ENCODE data around the gene IRS2.
"Not testable (repeated sequence)": the region's sequence is repeated elsewhere in the genome, so short reads cannot be mapped to it uniquely, and the experiment has no call there.

Gene IRS2

DNA sequence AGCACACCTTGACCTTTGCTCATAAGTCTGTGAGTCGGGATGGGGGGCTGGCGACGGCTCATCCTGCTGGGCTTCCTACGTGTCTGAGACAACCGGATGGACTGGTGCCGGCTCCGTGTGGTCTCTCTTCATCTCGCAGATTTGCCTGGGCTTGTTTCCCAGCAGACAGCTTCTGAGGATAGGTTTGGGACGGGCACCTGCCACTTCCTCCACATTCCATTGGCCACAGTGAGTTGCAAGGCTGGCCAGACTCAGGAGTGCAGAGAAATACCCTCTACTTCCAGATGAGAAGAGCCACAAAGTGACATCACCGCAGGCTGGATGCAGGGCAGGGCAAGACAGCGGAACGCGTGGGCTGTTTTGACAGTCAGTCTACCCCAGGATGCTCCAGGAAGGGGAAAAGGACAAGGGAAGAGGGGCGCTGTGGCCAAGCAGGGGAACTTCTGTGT lies 48.1 kb downstream of the IRS2 start:
- H3K4me3 ChIP-seq (ENCODE audit: control insufficient read depth, low read depth, low read length): no peak overlapping the region
- TF ChIP-seq, protein P1, sequence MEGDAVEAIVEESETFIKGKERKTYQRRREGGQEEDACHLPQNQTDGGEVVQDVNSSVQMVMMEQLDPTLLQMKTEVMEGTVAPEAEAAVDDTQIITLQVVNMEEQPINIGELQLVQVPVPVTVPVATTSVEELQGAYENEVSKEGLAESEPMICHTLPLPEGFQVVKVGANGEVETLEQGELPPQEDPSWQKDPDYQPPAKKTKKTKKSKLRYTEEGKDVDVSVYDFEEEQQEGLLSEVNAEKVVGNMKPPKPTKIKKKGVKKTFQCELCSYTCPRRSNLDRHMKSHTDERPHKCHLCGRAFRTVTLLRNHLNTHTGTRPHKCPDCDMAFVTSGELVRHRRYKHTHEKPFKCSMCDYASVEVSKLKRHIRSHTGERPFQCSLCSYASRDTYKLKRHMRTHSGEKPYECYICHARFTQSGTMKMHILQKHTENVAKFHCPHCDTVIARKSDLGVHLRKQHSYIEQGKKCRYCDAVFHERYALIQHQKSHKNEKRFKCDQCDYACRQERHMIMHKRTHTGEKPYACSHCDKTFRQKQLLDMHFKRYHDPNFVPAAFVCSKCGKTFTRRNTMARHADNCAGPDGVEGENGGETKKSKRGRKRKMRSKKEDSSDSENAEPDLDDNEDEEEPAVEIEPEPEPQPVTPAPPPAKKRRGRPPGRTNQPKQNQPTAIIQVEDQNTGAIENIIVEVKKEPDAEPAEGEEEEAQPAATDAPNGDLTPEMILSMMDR (IDR thresholded peaks at IDR 0.05; ENCODE audit: control insufficient read depth, insufficient read depth, low read depth, low read length, missing control alignments): no peak
- no peak for DNase-seq (ENCODE audit: low read depth)

DNA sequence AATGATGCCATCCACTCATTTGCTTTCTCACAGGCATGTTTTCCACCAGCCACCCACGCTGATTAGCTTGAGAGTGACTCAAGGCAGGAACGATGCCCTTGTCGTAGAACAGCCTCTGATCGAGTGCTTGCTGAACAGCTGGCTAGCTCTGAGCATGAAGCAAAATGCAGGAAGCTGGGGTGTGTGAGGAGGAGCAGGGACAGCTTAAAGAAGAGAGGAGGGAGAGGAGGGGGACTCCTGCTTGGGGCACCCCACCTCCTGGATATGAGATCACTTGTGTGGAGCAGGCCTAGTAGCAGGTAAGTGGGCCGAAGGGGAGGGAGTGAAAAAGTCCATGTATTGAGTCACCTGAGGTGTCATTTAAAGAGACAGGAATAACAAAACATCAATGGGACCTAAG lies 48.8 kb downstream of the IRS2 start:
- no peak overlapping the region for H3K4me3 ChIP-seq (ENCODE audit: control insufficient read depth, low read depth, low read length)
- no peak for DNase-seq (ENCODE audit: low read depth)
- TF ChIP-seq, protein P1 (IDR thresholded peaks at IDR 0.05; ENCODE audit: control insufficient read depth, insufficient read depth, low read depth, low read length, missing control alignments): no peak

DNA sequence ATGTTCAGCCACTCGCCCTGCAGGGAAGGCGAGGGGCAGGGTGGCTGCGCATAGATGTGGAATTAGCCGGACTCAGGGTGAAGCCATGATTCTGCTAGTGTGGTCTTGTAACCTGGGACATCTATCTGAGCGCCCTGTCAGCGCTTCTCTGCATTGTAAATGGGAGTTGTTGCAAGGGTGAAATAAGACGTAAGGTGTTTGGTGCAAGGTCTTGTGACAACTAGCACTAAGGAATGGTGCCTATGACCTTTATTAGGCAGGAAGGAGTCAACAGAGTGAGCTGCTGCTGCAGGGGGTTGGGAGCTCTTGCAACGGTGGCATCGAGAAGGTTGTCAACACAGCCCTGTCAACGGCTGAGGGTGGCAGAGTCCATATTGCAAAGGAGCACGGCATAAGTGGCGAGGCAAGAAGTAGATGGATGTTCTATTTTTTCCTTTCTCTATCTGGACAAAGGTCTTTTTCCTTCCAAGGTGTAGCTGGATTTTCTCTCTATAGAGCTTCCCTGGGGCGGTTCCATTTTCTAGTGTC lies 49.3 kb downstream of the IRS2 start:
- no peak overlapping the region for H3K4me3 ChIP-seq (ENCODE audit: control insufficient read depth, low read depth, low read length)
- TF ChIP-seq, protein P1 (IDR thresholded peaks at IDR 0.05; ENCODE audit: control insufficient read depth, insufficient read depth, low read depth, low read length, missing control alignments): no peak
- DNase-seq (ENCODE audit: low read depth): no peak

DNA sequence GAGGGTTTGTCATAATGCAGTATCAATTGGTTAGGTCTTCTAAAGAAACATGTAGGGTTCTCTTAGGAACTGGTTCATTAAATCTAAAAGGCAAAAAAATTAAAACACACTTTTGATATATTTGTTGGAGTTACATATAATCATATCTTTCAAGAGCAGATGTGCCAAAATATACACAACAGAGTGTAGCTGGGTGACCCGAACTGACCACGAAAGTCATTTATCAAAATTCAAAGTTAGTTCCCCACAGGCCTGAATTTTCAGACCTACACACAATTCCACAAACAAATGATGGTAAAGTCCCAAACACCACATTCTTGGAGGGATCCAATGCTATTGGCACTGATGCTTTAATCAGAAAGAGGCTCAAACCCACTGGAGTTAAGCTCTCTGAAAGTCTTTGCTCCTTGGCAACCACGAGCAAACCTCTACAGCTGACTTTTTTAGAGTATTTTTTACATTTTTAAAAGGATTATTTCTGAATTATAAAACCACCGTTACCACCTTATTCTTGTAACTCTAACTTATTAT lies 50.9 kb downstream of the IRS2 start:
- no peak overlapping the region for H3K4me3 ChIP-seq (ENCODE audit: control insufficient read depth, low read depth, low read length)
- no peak for DNase-seq (ENCODE audit: low read depth)
- TF ChIP-seq, protein P1 (IDR thresholded peaks at IDR 0.05; ENCODE audit: control insufficient read depth, insufficient read depth, low read depth, low read length, missing control alignments): no peak

DNA sequence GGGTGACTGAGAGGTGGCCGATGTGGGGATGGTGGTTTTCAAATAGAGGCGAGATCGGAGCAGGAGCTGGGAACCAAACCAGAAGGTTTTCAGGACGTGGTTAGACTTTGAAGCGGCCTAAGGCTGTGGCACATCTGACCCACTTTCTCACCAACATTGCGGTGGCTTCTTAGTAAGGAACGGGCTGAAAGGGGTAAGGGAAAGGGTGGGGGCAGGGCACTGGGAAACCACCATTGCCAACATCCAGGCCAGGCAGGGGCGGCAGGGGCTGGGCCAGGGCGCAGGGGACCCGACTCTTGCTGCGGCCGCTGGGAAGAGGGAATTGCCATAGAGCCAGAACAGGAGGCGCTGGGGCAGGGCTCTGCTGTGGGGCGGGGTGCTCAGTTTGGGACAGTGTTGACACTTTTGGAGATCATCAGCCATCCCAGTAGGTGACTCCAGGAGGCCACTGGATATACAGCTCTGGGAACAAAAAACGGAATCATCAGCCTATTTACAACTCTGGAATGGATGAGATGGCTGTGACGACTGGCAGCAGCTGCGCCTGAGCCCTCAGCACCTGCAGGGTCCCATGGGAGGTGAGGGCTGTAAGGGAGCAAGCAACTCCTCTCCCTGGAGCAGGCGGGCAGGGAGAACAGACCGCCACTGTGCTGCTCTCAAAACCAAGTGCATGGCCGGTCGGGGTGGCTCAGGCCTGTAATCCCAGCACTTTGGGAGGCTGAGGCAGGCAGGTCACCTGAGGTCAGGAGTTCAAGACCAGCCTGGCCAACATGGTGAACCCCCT lies 52.2 kb downstream of the IRS2 start:
- H3K4me3 ChIP-seq (ENCODE audit: control insufficient read depth, low read depth, low read length): no peak overlapping the region

DNA sequence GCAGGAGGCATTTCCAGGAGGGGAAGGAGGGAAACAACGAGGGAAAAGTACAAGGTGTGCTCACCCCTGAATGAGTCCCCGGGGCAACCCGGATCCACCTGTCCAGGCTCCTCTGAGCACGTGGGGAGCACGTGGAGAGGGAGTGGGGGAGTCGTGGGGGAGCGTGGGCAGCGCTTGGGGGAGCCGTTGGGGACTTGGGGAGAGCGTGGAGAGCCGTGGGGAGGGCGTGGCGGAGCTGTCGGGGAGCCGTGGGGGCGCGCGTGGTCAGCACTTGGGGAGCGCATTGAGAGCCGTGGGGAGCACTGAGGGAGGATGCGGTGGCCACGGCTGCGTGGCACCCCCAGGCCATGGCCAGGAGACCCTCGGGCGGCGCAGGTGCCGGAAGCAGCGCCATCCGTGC lies 52.8 kb downstream of the IRS2 start:
- TF ChIP-seq, protein P1 (IDR thresholded peaks at IDR 0.05; ENCODE audit: control insufficient read depth, insufficient read depth, low read depth, low read length, missing control alignments): no peak
- H3K4me3 ChIP-seq (ENCODE audit: control insufficient read depth, low read depth, low read length): no peak overlapping the region
- no peak for DNase-seq (ENCODE audit: low read depth)

More for the DNA sequence above, 52.2 kb downstream of the IRS2 start:
- TF ChIP-seq, protein P1 (IDR thresholded peaks at IDR 0.05; ENCODE audit: control insufficient read depth, insufficient read depth, low read depth, low read length, missing control alignments): no peak
- DNase-seq (ENCODE audit: low read depth): no peak

DNA sequence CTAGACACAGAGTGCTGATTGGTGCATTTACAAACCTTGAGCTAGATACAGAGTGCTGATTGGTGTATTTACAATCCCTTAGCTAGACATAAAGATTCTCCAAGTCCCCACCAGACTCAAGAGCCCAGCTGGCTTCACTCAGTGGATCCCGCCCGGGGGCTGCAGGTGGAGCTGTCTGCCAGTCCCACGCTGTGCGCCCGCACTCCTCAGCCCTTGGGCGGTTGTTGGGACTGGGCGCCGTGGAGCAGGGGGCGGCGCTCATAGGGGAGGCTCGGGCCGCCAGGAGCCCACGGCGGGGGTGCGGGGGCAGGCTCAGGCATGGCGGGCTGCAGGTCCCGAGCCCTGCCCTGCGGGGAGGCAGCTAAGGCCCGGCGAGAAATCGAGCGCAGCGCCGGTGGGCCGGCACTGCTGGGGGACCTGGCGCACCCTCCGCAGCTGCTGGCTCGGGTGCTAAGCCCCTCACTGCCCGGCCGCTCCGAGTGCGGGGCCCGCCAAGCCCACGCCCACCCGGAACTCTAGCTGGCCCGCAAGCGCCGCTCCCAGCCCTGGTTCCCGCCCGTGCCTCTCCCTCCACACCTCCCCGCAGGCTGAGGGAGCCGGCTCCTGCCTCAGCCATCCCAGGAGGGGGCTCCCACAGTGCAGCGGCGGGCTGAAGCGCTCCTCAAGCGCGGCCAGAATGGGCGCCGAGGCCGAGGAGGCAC lies 53.8 kb downstream of the IRS2 start:
- not testable (repeated sequence) for H3K4me3 ChIP-seq (ENCODE audit: control insufficient read depth, low read depth, low read length); DNase-seq (ENCODE audit: low read depth)
